ENCODE measurements around the gene SLC16A7. TPM values are rescaled to one million over a fixed set of nuclear protein-coding genes. Genes with fewer than 3 reads are reported as not detected.

The SLC16A7 gene
- total and polyA plus RNA-seq, 9 of the 15 experiments (the other 6 are each of a cell fraction or from before 2014, with no cell fraction given), result 0.18 TPM; not detected in 8

DNA sequence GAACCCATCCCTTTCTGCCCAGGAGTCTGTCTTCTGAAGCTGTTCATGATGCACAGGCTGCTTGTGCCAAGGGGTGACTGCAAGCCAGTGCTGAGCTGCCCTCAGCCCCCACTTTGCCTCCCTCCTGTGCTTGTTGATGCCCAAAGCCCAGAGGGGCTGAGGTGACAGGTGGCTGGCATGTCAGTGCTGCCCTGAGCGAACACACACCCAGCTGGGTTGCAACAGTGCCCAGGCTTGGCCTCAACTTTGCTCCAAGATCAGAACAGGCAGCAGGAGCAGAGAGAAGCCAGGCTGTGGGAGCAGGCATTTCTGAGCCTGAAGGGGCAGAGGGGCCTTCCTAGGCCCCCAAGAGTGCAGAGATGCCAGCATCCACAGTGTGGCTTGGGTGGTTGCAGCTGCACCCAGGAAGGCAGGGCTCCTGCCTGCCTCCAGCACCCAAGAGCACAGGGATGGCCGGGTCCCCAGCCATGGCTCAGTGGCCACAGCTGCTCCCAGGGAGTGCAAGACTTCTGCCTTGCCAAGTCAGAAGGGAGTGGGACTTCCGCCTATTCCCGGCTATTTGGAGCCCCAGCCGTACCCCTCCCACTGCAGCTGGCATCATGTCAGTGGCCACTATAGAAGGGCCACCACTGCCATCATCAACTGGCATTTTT is 83.1 kb downstream of the SLC16A7 start (continued):
- TF ChIP-seq KAT7 (CRISPR knock-in tag; IDR thresholded peaks at IDR 0.05; ENCODE audit: borderline replicate concordance) (no peak), FOXM1 (IDR thresholded peaks at IDR 0.05; ENCODE audit: low read depth) (no peak), FOXM1 (CRISPR knock-in tag; IDR thresholded peaks at IDR 0.05; ENCODE audit: low read depth) (no peak), ZNF695 (CRISPR knock-in tag; IDR thresholded peaks at IDR 0.05) (no peak)
- TF ChIP-seq, protein P1, sequence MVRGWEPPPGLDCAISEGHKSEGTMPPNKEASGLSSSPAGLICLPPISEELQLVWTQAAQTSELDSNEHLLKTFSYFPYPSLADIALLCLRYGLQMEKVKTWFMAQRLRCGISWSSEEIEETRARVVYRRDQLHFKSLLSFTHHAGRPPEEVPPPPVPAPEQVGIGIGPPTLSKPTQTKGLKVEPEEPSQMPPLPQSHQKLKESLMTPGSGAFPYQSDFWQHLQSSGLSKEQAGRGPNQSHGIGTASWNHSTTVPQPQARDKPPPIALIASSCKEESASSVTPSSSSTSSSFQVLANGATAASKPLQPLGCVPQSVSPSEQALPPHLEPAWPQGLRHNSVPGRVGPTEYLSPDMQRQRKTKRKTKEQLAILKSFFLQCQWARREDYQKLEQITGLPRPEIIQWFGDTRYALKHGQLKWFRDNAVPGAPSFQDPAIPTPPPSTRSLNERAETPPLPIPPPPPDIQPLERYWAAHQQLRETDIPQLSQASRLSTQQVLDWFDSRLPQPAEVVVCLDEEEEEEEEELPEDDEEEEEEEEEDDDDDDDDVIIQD (CRISPR knock-in tag; IDR thresholded peaks at IDR 0.05), result no peak
- TF ChIP-seq, protein P2, sequence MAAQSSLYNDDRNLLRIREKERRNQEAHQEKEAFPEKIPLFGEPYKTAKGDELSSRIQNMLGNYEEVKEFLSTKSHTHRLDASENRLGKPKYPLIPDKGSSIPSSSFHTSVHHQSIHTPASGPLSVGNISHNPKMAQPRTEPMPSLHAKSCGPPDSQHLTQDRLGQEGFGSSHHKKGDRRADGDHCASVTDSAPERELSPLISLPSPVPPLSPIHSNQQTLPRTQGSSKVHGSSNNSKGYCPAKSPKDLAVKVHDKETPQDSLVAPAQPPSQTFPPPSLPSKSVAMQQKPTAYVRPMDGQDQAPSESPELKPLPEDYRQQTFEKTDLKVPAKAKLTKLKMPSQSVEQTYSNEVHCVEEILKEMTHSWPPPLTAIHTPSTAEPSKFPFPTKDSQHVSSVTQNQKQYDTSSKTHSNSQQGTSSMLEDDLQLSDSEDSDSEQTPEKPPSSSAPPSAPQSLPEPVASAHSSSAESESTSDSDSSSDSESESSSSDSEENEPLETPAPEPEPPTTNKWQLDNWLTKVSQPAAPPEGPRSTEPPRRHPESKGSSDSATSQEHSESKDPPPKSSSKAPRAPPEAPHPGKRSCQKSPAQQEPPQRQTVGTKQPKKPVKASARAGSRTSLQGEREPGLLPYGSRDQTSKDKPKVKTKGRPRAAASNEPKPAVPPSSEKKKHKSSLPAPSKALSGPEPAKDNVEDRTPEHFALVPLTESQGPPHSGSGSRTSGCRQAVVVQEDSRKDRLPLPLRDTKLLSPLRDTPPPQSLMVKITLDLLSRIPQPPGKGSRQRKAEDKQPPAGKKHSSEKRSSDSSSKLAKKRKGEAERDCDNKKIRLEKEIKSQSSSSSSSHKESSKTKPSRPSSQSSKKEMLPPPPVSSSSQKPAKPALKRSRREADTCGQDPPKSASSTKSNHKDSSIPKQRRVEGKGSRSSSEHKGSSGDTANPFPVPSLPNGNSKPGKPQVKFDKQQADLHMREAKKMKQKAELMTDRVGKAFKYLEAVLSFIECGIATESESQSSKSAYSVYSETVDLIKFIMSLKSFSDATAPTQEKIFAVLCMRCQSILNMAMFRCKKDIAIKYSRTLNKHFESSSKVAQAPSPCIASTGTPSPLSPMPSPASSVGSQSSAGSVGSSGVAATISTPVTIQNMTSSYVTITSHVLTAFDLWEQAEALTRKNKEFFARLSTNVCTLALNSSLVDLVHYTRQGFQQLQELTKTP (IDR thresholded peaks at IDR 0.05; ENCODE audit: low read depth in 1 of 2, partially characterized antibody in 2 of 2), result no peak
- TF ChIP-seq, protein P3, sequence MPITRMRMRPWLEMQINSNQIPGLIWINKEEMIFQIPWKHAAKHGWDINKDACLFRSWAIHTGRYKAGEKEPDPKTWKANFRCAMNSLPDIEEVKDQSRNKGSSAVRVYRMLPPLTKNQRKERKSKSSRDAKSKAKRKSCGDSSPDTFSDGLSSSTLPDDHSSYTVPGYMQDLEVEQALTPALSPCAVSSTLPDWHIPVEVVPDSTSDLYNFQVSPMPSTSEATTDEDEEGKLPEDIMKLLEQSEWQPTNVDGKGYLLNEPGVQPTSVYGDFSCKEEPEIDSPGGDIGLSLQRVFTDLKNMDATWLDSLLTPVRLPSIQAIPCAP (CRISPR knock-in tag; IDR thresholded peaks at IDR 0.05; ENCODE audit: borderline replicate concordance), result no peak
